Myocyte (in vitro differentiated cells): Measurements from ENCODE around the gene AGXT. TPM values are rescaled to one million over a fixed set of nuclear protein-coding genes. Genes with fewer than 3 reads are reported as not detected.
A peak's percentile ranks its signal among the peaks of the same experiment; 100 is the strongest.

Source experiments
- DNase-seq: peaks from one replicate; pipeline ENCODE4 v3.0.0-alpha.2; 2012; ENCODE audit warnings: low read depth
- polyA plus RNA-seq: library from polyadenylated mRNA; unstranded; fragments of >200 nt; gene quantifications from one replicate; pipeline ENCODE4 v1.2.1, GENCODE V29; 2012; ENCODE audit warnings: missing spikeins
- total RNA-seq: library from RNA; depleted of rRNA; stranded (reverse); fragments of >200 nt; gene quantifications from 2 replicates; pipeline ENCODE4 v1.2.3, GENCODE V29; 2014

Gene AGXT
- total RNA-seq = not detected in 2 replicates
- not detected for polyA plus RNA-seq

- peak; percentile 58 for DNase-seq
These were observed at the start of gene AGXT for GRCh38 chr2:240868286-240869108. Gene AGXT (plus strand): TSS chr2:240868824. CDS start chr2:240868866, 42 bp downstream.

GRCh38 chr2:240819126-240819857 lies 49.3 kb upstream of the AGXT start:
- no peak for DNase-seq

- DNase-seq = no peak
These were observed 48.6 kb upstream of the AGXT start, which contains the start of gene KIF1A for GRCh38 chr2:240819858-240820606. Gene KIF1A (minus strand): TSS chr2:240820219. CDS start chr2:240797752, 22,467 bp downstream.

- no peak for DNase-seq
These were observed 47.8 kb upstream of the AGXT start for GRCh38 chr2:240820607-240821428.

GRCh38 chr2:240821429-240821778 lies 47.2 kb upstream of the AGXT start:
- DNase-seq = no peak

GRCh38 chr2:240822280-240822847 lies 46.3 kb upstream of the AGXT start:
- no peak for DNase-seq

- DNase-seq = no peak
These were observed 44.9 kb upstream of the AGXT start for GRCh38 chr2:240823449-240824336.

- DNase-seq = no peak
These were observed 43.1 kb upstream of the AGXT start for GRCh38 chr2:240825476-240825875.

- no peak for DNase-seq
These were observed 36.9 kb upstream of the AGXT start for GRCh38 chr2:240831594-240832204.

GRCh38 chr2:240832205-240832727 lies 36.4 kb upstream of the AGXT start:
- DNase-seq = no peak

- DNase-seq = no peak
These were observed 35.6 kb upstream of the AGXT start for GRCh38 chr2:240832921-240833494.

GRCh38 chr2:240833724-240834285 lies 34.8 kb upstream of the AGXT start:
- DNase-seq = peak; percentile 90

- DNase-seq = no peak
These were observed 34.1 kb upstream of the AGXT start for GRCh38 chr2:240834377-240834975.

GRCh38 chr2:240835528-240835927 lies 33.1 kb upstream of the AGXT start:
- DNase-seq = no peak

GRCh38 chr2:240836781-240837467 lies 31.7 kb upstream of the AGXT start:
- DNase-seq = peak; percentile 85

- DNase-seq = no peak
These were observed 31.0 kb upstream of the AGXT start for GRCh38 chr2:240837621-240838020.
